HEK293 (cell line): ENCODE measurements around the gene NCOA7.

ENCODE experiments used
- CTCF ChIA-PET: fragments of 350-600 bp; formaldehyde crosslinking; extraction: SDS; loops from one replicate; lab custom pipeline; 2021; ENCODE audit warnings: antibody characterized with exemption; lab: Yijun Ruan, JAX
- POLR2A ChIA-PET: fragments of 300-600 bp; formaldehyde crosslinking; extraction: SDS; loops from one replicate; lab custom pipeline; 2020; ENCODE audit warnings: antibody characterized with exemption, inconsistent platforms; lab: Yijun Ruan, JAX
- H3K27ac ChIP-seq: fragments of 200-500 bp; sonication (Bioruptor generic); 2 replicates; pipeline ENCODE4 v1.5.1; 2014; ENCODE audit warnings: low read depth, low read length, control low read depth, inconsistent platforms; ENCODE audit errors: extremely low read depth
- H3K36me3 ChIP-seq, 2 experiments: fragments of 200-500 bp in 1 of 2; sonication (Bioruptor generic) in 1 of 2; 1 replicate in 1 of 2; 2 replicates in 1 of 2; pipeline ENCODE4 v1.5.1; 2014 to 2017; ENCODE audit warnings: inconsistent platforms in 2 of 2, low read length in 2 of 2; ENCODE audit not compliant: control insufficient read depth in 2 of 2, insufficient read depth in 1 of 2
- H3K4me1 ChIP-seq: fragments of 200-500 bp; sonication (Bioruptor generic); 2 replicates; pipeline ENCODE4 v1.5.1; 2014; ENCODE audit warnings: mild to moderate bottlenecking, low read length, inconsistent platforms; ENCODE audit not compliant: control insufficient read depth, insufficient read depth
- H3K4me3 ChIP-seq: 2 replicates; pipeline ENCODE4 v1.5.1; 2011; ENCODE audit warnings: low read depth, mild to moderate bottlenecking, control low read depth, low read length, moderate library complexity
- H3K9me3 ChIP-seq: fragments of 200-500 bp; sonication (Bioruptor generic); 2 replicates; pipeline ENCODE4 v1.5.1; 2014; ENCODE audit warnings: low read depth, low read length, inconsistent platforms; ENCODE audit not compliant: control insufficient read depth, insufficient read depth
- HOXA7 ChIP-seq: sonication (generic); formaldehyde crosslinking; IDR thresholded peaks from 2 replicates; pipeline ENCODE4 v1.8.1; 2022; ENCODE audit warnings: missing genetic modification reagents, borderline replicate concordance
- KLF17 ChIP-seq: fragments of 450-650 bp; formaldehyde crosslinking; IDR thresholded peaks from 2 replicates; pipeline ENCODE4 v1.5.1; 2016; ENCODE audit warnings: missing biosample characterization, missing genetic modification characterization
- ZBTB11 ChIP-seq: fragments of 450-650 bp; formaldehyde crosslinking; conservative IDR thresholded peaks from 2 replicates; pipeline ENCODE4 v1.5.1; 2016; ENCODE audit warnings: low read depth, missing biosample characterization, missing genetic modification characterization
- ZBTB26 ChIP-seq: fragments of 450-650 bp; formaldehyde crosslinking; optimal IDR thresholded peaks from 2 replicates; pipeline ENCODE3; 2016; ENCODE audit warnings: missing biosample characterization, mild to moderate bottlenecking, missing genetic modification characterization
- ZBTB49 ChIP-seq: fragments of 450-650 bp; formaldehyde crosslinking; IDR thresholded peaks from 2 replicates; pipeline ENCODE4 v1.5.1; 2016; ENCODE audit warnings: missing biosample characterization, missing genetic modification characterization, low read depth
- ZNF10 ChIP-seq: fragments of 450-650 bp; formaldehyde crosslinking; IDR thresholded peaks from 2 replicates; pipeline ENCODE4 v1.5.1; 2017; ENCODE audit warnings: missing biosample characterization, missing genetic modification characterization
- ZNF18 ChIP-seq: fragments of 450-650 bp; formaldehyde crosslinking; IDR thresholded peaks from 2 replicates; pipeline ENCODE4 v1.5.1; 2016; ENCODE audit warnings: missing biosample characterization, missing genetic modification characterization
- ZNF2 ChIP-seq: fragments of 450-650 bp; formaldehyde crosslinking; IDR thresholded peaks from 2 replicates; pipeline ENCODE4 v1.5.1; 2016; ENCODE audit warnings: missing biosample characterization, missing genetic modification characterization
- ZNF292 ChIP-seq: fragments of 450-650 bp; formaldehyde crosslinking; IDR thresholded peaks from 2 replicates; pipeline ENCODE4 v1.5.1; 2016; ENCODE audit warnings: low read depth, missing biosample characterization, missing genetic modification characterization, borderline replicate concordance
- ZNF324 ChIP-seq: fragments of 450-650 bp; formaldehyde crosslinking; IDR thresholded peaks from 2 replicates; pipeline ENCODE4 v1.5.1; 2016; ENCODE audit warnings: missing biosample characterization, missing genetic modification characterization
- ZNF366 ChIP-seq: fragments of 450-650 bp; formaldehyde crosslinking; conservative IDR thresholded peaks from 2 replicates; pipeline ENCODE4 v1.5.1; 2016; ENCODE audit warnings: missing biosample characterization, missing genetic modification characterization
- ZNF423 ChIP-seq: fragments of 450-650 bp; formaldehyde crosslinking; IDR thresholded peaks from 2 replicates; pipeline ENCODE4 v1.5.1; 2016; ENCODE audit warnings: missing biosample characterization, missing genetic modification characterization
- ZNF501 ChIP-seq: fragments of 450-650 bp; formaldehyde crosslinking; IDR thresholded peaks from 2 replicates; pipeline ENCODE4 v1.5.1; 2016; ENCODE audit warnings: missing biosample characterization, missing genetic modification characterization
- ZNF600 ChIP-seq: fragments of 450-650 bp; formaldehyde crosslinking; IDR thresholded peaks from 2 replicates; pipeline ENCODE4 v1.5.1; 2016; ENCODE audit warnings: missing biosample characterization, missing genetic modification characterization
- ZNF639 ChIP-seq: fragments of 450-650 bp; formaldehyde crosslinking; IDR thresholded peaks from 2 replicates; pipeline ENCODE4 v1.5.1; 2016; ENCODE audit warnings: missing biosample characterization, missing genetic modification characterization
- ZNF670 ChIP-seq: fragments of 450-650 bp; formaldehyde crosslinking; IDR thresholded peaks from 2 replicates; pipeline ENCODE4 v1.5.1; 2016; ENCODE audit warnings: missing biosample characterization, missing genetic modification characterization, low read depth

The NCOA7 gene

GRCh38 chr6:125835221-125835744, 44.5 kb downstream of the NCOA7 start (continued):
- no peak for TF ChIP-seq ZNF639 (tag by site-specific recombination)
- no peak for TF ChIP-seq ZNF2 (tag by site-specific recombination)
- no peak for TF ChIP-seq ZNF423 (tag by site-specific recombination)
- TF ChIP-seq ZNF10 (tag by site-specific recombination): no peak
- TF ChIP-seq, all 188 proteins: peak for 0

- H3K9me3 ChIP-seq: no peaks in the 10 kb centered on the region
- no peak overlapping the region for H3K27ac ChIP-seq
- peaks cover 6% of the 10 kb centered on the region for H3K4me1 ChIP-seq
- no peak for TF ChIP-seq ZBTB26 (tag by site-specific recombination)
- TF ChIP-seq ZNF18 (tag by site-specific recombination): no peak
- no peak for TF ChIP-seq ZNF670 (tag by site-specific recombination)
- no peak for TF ChIP-seq ZBTB11 (tag by site-specific recombination)
- no peak for TF ChIP-seq ZNF366 (tag by site-specific recombination)
- no peak for TF ChIP-seq ZNF292 (tag by site-specific recombination)
- no peak for TF ChIP-seq ZNF324 (tag by site-specific recombination)
- TF ChIP-seq ZNF501 (tag by site-specific recombination): no peak
- no peak for TF ChIP-seq KLF17 (tag by site-specific recombination)
- no peak for TF ChIP-seq ZBTB49
- no peak for TF ChIP-seq ZNF600
- no peak for TF ChIP-seq HOXA7 (CRISPR knock-in tag)
- H3K36me3 ChIP-seq: no peaks in the 10 kb centered on the region
- CTCF ChIA-PET: interaction anchor here (0.6 to 2.1 kb wide), 2 partner anchors 70 to 138 kb away, joined by 3 to 6 read pairs; no protein-coding TSS in a partner anchor
- H3K4me3 ChIP-seq: no peak overlapping the region
- POLR2A ChIA-PET: no interaction called here
These were observed 45.7 kb downstream of the NCOA7 start for GRCh38 chr6:125836466-125836865.
